NCI-H510A treated with DMSO at 0.1 percent for 48 hours (cell line): ENCODE results near the gene APOBEC3F.

Experiments used
- DNase-seq: peaks from one replicate; lab custom pipeline; 2025; lab: John Stamatoyannopoulos, UW

APOBEC3F gene

DNA sequence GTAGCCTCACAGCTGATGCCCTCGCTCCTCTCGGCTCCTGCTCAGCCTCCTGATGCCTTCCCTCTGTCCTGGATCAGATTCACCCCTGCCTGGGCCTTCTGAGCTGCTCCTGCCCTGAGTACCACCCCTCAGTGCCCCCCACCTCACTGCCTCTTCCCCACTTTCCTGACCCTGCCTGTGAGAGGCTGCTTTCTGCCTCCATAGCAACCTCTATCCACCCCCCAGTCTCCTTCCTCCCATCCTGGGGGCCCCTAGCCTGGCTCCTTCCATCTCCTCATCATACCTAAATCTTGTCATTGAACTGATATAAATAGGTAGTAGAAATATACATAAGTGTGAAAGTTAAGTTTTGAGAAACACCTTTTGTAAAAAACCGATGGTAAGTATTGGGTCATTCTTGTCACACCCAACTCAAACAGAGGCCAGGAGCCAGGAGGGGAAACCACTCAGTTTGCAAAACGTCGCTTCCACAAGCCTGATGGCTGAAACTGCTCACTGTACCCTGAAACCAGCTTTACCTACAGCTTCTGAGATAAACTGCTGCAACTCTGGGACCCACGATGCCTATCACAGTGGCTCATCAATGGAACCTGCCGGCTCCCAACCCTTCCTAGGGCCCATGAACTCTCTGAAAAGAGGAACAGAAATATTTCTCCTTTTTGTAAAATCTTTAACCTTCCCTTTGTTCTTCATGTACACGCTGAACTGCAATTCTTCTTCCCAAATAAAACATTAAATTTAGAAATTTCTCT lies 51.6 kb downstream of the APOBEC3F start:
- no peak for DNase-seq

DNA sequence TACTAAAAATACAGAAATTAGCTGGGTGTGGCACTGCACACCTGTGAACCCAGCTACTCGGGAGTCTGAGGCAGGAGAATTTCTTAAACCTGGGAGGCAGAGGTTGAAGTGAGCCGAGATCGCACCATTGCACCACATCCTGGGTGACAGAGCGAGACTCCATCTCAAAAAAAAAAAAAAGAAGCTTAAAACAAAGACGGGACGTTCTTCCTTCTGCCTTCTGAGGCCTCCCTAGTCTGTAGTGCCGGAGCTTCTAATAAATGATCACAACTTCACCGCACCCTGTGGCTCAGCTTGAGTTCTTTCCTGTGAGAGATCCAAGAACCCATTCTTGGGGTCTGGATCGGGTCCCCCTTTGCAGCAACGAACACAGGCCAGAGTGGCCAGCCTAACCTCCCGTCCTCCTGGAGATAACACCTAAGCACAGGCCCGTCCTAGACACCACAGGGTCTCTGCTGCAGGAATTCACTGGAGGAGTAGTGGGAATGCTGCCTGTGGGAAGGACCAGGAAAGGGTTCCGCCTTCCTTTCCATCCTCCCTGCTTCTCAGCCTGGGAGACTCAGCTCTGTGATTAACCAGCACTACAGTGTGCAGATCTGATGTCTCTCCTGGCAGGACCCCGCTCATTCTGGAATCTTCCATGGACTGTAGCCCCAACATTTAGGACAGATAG lies 54.2 kb downstream of the APOBEC3F start:
- DNase-seq, result no peak

DNA sequence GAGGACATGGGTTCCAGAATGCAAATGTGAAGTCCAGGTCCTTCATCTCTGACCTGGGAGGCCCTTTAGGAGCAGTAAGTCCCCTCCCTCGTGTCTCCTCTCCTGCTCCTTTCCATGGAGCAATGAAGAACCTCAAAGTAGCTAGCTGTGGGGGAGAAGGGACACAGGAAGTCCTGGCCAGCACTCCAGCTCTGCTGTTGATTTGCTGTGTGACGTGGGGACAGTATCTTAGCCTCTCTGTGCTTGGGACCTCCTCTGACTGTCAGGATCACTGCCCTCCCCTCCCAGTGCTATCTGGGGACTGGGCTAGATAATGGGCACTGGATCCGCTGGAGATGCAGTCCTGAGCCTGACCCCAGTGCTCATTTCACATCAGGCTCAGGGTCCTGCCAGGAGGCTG lies 55.3 kb downstream of the APOBEC3F start:
- no peak for DNase-seq

DNA sequence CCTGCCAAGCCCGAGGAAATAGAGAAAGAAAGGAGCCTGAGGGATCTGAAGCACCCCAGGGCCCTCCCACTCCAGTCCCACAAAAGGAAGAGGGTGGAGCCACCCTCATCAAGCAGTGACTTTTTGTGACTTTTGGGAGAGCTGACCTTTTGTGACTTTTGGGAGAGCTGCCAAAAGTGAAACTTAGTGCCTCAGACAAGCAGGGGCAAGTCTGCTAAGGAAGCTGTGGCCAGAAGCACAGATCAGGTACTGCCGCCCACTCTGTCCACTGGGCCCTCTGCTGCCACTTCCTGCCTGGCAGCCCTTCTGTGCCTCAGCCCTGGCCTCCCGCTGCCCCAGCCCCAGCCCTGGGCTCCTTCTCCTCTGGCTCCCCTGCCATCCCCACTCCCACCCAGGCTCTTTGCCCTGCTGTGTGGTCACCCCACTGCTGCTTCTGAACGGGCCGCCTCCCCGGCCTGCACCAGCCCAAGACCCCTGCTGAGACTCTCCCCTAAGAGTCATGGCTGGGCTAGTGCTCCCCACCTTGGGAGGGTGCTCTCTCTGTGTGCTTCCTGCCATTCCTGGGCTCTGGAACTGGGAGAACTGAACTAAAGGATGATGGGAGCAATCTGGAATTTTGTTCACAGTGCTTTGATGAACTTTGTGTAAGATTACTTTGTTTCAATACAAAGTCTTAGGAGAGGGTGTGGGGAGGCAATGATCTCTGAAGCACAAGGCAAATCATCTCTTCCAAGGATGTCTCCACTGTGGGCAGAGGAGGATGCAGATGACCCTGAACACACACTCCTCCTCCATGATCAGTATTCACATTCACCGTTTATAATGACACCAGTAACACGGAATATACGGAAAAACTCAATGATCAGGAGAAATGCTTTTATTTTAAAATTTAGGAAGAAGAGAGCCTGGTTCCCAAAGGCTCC lies 56.7 kb downstream of the APOBEC3F start, which contains the start of gene APOBEC3H:
TSS of gene APOBEC3H (plus strand) at position 147 of the 923 bp plus-strand sequence. CDS start 3,035 bp downstream, outside the sequence.
- DNase-seq, result no peak

DNA sequence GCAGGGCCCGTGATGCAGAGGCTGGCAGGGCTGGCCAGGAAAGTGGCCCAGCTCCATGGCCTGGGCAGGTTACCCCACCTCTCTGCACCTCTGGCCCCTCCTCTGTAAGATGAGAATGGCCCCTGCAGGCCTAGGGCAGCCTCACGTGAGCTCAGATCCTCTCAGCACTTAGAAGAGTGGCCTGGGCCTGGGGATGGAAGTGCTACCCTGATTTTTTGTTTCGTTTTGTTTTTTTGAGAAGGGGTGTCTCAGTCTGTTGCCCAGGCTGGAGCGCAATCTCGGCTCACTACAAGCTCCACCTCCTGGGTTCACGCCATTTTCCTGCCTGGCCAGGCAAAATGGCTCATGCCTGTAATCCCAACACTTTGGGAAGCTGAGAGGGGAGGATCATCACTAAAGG lies 57.4 kb downstream of the APOBEC3F start:
- DNase-seq, result peak; percentile 16

DNA sequence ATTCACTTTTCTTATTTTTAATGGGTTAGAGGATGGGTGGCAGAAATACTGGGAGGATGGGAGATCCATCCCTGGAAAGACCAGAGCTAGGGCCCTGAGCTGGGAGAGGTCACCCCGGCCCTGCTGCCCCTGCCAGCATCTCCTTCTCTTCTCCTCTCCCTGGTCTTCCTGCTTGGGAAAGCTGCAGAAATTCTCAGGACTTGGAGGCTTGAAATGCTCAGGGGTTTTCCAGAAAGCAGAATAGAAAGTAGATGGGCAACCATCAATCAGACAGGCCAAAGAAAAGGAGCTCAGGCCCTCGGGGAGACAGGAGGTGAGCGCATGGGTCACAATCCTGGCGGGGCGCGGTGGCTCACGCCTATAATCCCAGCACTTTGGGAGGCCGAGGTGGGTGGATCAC lies 57.9 kb downstream of the APOBEC3F start:
- DNase-seq, result no peak

DNA sequence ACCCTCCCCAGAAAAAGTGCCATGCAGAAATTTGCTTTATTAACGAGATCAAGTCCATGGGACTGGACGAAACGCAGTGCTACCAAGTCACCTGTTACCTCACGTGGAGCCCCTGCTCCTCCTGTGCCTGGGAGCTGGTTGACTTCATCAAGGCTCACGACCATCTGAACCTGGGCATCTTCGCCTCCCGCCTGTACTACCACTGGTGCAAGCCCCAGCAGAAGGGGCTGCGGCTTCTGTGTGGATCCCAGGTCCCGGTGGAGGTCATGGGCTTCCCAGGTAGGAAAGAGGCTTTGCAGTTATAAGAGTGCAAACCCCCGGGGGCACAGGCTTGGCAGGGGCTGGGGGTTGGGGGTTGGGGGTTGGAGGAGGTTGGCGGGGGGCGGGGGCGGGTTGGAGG lies 60.6 kb downstream of the APOBEC3F start:
- DNase-seq, result no peak

DNA sequence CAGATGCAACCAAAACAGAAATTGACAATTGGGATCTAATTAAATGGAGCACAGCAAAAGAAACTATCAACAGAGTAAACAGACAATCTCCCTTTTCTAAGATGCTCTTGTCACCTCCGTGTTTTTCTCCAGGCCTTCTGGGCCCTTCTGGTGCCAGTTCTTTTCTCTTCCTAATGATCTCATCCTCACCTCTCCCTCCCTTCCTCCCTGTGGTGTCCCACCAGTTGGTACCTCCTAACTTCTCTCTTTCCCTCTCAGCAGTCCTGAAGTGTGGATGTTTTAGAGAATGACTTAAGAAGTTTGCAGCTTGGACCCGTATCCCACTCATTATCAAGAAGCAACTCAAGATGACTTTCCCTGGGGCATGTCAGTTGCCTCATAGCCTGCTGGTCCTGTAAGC lies 62.8 kb downstream of the APOBEC3F start:
- DNase-seq, result no peak
